Effector CD8-positive, alpha-beta T cell (primary cell): ENCODE results near the gene USP8.
"Not testable (repeated sequence)": the region's sequence is repeated elsewhere in the genome, so short reads cannot be mapped to it uniquely, and the experiment has no call there.

ENCODE experiments used
- DNase-seq: peaks from one replicate; lab custom pipeline; 2025; lab: John Stamatoyannopoulos, UW

USP8 gene

DNA sequence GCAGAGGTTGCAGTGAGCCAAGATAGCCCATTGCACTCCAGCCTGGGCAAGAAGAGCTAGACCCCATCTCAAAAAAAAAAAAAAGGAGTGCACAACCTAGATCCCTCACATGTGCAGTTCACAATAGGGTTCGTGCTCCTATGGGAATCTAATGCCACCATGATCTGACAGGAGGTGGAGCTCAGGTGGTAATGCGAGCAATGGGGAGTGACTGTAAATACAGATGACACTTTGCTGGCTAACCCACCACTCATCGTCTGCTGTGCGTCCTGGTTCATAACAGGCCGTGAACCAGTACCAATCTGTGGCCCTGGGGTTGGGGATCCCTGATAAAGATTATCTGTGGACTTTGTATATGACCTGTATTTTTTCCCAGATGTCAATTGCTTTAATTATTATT is 16.7 kb downstream of the USP8 start:
- no peak for DNase-seq

GRCh38 chr15:50452927-50453326 is 28.7 kb downstream of the USP8 start:
- DNase-seq = no peak

DNA sequence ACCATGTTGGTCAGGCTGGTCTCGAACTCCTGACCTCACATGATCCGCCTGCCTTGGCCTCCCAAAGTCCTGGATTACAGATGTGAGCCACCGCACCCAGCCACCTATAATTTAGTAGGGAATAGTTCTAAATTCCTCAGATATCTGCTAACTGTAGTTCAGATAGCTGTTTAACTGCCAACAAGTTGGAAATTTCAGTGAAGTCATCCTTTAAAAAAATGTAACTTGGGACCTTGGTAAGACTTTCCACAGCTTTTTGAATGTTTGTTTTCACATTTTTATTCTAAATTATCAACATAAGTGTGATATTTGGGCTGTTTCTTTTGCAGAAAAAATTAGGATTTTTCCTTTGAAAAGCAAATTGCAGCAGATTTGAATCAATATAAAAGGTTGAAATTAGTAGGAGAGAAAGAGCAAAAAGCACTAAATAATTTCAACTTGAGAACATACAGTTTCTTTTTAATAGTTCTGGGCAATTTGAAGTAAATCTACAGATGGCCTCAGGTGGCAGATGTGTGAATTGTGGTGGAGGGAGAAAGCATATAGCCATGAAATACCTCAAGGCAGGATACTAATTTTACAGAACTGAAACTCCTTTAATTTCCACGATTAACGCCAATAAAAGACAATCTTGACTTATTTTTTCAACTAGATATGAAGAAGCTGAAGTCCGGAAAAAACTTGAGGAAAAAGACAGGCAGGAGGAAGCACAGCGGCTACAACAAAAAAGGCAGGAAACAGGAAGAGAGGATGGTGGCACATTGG is 34.3 kb downstream of the USP8 start:
- no peak for DNase-seq

DNA sequence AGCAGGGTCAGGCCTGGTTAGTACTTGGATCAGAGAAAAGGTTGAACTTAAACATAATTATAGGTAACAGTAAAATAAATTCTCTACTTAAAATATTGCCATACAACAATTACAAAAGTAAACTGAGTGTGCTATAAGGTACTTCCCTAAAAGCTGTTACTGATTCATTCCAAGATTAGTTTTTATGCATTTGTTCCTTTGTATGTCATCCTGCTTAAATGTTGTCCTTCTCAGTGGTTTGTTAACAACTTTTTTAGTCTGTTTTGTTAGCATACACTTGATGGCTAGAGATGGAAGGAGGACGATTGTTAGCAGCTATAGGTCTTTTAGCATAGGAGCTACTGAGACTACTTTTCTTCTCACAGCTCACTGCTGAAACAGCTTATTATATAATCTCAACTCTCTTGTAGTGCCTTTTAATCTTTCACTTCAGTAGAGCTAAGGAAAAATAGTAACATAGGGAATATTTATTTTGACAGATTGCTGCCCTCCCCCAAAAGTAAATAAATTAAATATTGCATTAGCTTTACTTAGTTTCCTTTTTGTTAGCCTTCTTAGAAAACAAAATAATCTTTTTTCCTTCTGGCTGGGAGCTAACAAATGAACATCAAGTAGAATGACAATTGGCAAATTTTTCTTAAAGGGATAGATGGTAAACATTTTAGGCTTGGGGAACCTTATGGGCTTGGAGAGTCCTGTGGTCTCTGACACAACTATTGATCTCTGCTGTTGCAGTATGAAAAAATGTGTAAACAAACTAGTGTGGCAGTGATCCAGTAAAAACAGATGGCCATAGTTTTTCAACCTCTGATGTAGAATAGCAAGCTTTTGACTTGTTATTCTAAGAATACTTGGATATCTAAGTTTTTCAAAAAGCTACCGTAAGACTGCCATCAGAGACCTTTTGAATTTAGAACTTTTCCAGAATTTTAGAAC is 39.5 kb downstream of the USP8 start:
- no peak for DNase-seq

DNA sequence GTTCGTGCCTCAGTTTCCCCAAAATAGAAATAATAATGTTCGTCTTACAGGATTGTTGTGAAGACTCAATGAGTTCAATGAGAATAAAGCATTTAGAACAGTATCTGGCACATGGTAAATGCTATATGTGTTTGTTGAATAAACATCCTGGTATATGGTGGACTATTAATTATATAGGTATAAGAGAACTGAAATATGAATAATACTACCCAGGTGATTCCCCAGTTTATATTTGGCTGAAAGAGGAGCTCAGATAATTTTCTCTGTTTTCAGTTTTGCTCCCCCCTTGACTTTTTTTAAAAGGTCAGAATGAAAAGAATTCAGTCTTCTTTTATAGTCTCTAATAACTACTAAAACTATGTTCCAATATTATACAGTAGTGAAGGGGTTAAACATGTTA is 46.9 kb downstream of the USP8 start:
- no peak for DNase-seq

DNA sequence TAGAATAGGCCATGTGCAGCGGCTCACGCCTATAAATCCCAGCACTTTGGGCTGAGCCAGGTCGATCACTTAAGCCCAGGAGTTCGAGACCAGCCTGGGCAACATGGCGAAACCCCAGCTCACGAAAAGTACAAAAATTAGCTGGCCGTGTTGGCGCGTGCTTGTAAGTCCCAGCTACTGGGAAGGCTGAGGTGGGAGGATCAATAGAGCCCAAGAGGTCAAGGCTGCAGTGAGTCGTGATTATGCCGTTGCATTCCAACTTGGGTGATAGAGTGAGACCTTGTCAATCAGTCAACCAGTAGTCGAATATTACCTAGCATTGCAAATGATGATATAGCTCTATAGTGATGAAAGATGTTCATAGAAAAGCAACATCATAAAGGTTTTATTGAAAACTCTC is 51.9 kb downstream of the USP8 start:
- no peak for DNase-seq

- no peak for DNase-seq
Observed at GRCh38 chr15:50484781-50485180, 60.6 kb downstream of the USP8 start.

- DNase-seq = no peak
Observed at GRCh38 chr15:50485389-50485788, 61.2 kb downstream of the USP8 start.

DNA sequence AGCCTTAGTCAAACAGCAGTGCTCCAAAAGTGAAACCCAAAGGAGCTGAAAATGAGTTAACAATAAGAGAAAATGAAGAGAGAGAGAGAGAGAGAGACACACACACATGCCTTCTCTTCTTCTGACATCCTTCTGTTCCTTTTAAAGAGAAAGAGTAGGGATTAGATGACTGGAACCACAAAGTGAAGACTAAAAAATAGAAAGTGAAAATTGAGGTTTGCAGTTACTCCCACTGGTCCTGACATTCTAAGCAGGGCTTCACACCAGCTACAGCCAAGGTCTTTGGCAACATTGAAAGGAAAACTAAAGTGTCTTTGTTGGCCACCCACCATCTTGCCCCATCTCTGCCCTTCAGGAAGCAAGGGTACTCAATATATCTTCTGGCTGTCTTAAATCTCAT is 63.1 kb downstream of the USP8 start:
- no peak for DNase-seq

- no peak for DNase-seq
Observed at GRCh38 chr15:50493625-50494024, 69.4 kb downstream of the USP8 start.

DNA sequence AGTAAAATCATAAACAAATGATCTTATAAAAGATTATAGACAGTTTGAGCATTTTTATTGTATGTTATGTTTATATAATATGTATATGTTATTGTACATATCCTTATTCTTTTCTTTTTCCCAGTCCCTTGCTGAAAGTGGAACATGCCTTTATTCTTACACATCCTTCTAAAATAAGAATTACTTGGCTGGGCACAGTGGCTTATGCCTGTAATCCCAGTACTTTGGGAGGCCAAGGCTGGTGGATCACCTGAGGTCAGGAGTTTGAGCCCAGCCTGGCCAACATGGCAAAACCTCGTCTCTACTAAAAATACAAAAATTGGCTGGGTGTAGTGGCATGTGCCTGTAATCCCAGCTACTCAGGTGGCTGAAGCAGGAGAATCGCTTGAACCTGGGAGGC is 70.3 kb downstream of the USP8 start:
- DNase-seq = not testable (repeated sequence)

DNA sequence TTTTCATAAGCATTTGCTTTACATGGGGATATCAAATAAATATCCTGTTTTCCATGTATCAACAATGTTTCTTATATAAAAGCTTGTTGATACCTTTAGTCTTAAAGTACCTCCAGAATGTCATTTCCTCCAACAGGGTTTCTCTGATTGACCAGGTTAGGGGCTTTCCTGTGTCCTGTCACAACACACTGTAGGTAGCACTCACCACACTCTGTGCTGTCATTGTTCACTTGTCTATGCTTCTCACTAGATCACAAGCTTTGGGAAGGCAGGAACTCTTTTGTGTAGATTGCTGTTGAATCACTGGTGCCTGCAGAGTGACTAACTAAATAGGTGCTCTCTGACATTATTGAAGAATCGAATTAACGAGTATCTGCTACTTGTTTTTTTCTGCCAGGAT is 72.5 kb downstream of the USP8 start:
- DNase-seq = no peak

DNA sequence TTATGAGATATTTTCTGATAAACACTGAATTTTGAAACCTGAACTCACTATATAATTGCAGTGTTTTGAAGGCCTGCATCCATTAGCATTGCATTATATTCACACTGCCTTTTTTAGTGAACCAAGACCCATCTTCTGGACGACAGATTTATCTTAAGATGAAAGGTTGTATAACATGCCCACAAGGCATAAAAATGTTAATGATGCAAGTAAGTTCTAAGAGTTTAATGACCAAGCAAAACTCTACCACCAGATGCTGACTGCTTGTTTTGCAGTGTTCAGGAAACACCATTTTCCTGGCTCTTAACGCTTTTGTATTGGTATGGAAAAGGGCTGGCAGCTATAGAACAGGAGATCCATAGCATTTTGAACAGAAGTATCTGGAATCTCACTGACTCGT is 76.1 kb downstream of the USP8 start:
- no peak for DNase-seq

DNA sequence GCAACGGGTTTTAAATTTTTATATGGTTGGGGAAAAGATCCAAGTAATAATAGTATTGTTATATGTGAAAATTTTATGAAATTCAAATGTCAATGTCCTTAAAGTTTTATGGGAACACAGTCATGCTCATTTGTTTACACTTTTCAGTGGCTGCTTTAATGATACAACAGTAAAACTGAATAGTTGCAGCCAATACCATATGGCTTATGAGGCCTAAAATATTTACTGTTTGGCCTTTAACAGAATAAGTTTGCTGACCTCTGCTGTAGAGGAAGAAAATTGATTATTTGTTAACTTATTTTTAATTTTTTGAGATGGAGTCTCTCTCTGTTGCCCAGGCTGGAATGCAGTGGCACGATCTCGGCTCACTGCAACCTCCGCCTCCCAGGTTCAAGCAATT is 77.6 kb downstream of the USP8 start:
- DNase-seq = no peak

GRCh38 chr15:50503144-50503543 is 78.9 kb downstream of the USP8 start:
- DNase-seq = no peak

DNA sequence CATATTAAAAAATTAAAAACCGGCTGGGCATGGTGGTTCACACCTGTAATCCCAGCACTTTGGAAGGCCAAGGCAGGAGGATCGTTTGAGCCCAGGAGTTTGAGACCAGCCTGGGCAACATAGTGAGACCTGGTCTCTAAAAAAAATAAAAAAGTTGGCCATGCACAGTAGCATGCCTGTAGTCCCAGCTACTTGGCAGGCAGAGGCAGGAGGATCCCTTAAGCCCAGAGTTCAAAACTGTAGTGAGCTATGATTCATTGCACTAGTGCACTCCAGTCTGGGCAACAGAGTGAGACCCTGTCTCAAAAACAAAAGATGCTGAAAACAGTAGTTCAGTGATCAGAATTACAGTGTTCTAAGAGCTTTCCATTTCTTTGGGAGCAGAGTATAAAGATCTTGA is 81.5 kb downstream of the USP8 start:
- not testable (repeated sequence) for DNase-seq

DNA sequence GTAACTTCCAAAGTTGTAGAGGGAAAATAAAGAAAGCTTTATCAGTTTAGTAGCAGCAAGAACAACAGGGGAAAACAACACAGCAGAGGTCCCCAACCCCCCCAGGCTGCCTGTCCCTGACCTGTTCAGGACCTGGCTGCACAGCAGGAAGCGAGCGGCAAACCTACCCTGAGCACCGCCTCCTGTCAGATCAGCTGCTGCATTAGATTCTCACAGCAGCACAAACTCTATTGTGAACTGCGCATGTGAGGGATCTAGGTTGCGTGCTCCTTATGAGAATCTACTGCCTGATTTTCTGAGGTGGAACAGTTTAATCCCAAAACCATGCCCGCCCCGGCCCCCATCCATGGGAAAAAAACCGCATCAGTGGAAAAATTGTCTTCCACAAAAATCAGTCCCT is 81.9 kb downstream of the USP8 start:
- no peak for DNase-seq

DNA sequence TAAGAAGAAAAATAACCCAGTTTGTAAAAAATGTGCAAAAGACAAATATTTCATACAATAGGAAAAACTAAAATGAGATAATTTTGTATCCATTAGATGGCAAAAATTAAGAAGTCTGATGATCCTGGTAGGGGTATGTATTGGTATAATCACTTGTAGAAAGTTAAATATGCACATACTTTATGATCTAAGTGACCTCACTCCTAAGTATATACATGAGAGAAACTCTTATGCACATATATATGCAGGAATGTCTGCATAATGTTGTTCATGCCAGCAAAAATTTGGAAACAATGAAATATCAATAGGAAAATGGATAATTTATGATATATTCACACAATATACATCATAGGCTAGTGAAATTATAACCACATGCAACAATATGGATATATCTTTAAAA is 88.8 kb downstream of the USP8 start:
- no peak for DNase-seq

- no peak for DNase-seq
Observed at GRCh38 chr15:50519740-50520425, 95.7 kb downstream of the USP8 start.

DNA sequence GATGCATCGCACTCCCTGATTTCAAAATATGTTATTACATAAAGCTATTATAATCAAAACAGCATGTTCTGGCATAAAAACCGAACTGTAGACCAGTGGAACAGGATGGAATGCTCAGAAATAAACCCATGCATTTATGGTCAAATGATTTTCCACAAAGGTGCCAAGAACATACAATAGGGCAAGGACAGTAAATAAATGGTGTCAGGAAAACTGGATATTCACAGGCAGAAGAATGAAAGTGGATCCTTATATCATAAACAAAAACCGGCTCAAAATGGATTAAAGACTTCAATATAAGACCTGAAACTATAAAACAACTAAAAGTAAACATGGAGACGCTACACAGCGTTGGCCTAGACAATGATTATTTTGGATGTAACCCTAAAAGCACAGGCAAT is 99.6 kb downstream of the USP8 start:
- no peak for DNase-seq

- no peak for DNase-seq
Observed at GRCh38 chr15:50531163-50531562, 107.0 kb downstream of the USP8 start.

- DNase-seq = no peak
Observed at GRCh38 chr15:50531766-50532165, 107.6 kb downstream of the USP8 start.

- no peak for DNase-seq
Observed at GRCh38 chr15:50542887-50543210, 118.6 kb downstream of the USP8 start.
